ENCODE measurements around the gene MMP24. TPM values are rescaled to one million over a fixed set of nuclear protein-coding genes. Genes with fewer than 3 reads are reported as not detected.

The MMP24 gene
- total RNA-seq, 2 experiments from 2014 or later, result not detected

- no peak overlapping the region for H3K27ac ChIP-seq (ENCODE audit: low read depth in 1 of 2, low read length in 2 of 2)
- H3K36me3 ChIP-seq (ENCODE audit: insufficient read depth, low read length), result peaks cover 47% of the 10 kb centered on the region
- no peak overlapping the region for H3K4me3 ChIP-seq (ENCODE audit: low read length)
- POLR2A ChIA-PET, result interaction anchor here (0.8 kb wide), 1 partner anchor 1733 kb away, joined by 4 read pairs; no protein-coding TSS in a partner anchor
- ATAC-seq (ENCODE audit: poor library complexity) (no peak), DNase-seq (no peak)
- Mint-ChIP-seq H3K27me3 (no peaks in the 10 kb centered on the region), H3K9me3 (no peaks in the 10 kb centered on the region), H3K27ac (no peak overlapping the region), H3K36me3 (ENCODE audit: low read depth) (peaks cover 52% of the 10 kb centered on the region), H3K4me1 (ENCODE audit: low read depth) (peaks cover 14% of the 10 kb centered on the region), H3K4me3 (no peak overlapping the region)
- no peaks in the 10 kb centered on the region for H3K27me3 ChIP-seq (ENCODE audit: control insufficient read depth in 1 of 2, insufficient read depth in 2 of 2, low read length in 2 of 2)
- intact Hi-C loops (cut with DNase I, micrococcal nuclease), result no loop called here
- peaks cover 6% of the 10 kb centered on the region for H3K4me1 ChIP-seq (ENCODE audit: insufficient read depth, low read length)
- no peaks in the 10 kb centered on the region for H3K9me3 ChIP-seq (ENCODE audit: control insufficient read depth in 1 of 2, insufficient read depth in 1 of 2, low read length in 2 of 2)
- CTCF ChIA-PET, result interaction anchor here (1.4 kb wide), 1 partner anchor 25 kb away, joined by 5 read pairs; no protein-coding TSS in a partner anchor
- no peak for TF ChIP-seq CTCF (IDR thresholded peaks at IDR 0.05)
Measured at GRCh38 chr20:35264755-35265154, 38.3 kb downstream of the MMP24 start.

GRCh38 chr20:35267092-35267491 is 40.6 kb downstream of the MMP24 start:
- intact Hi-C loops (cut with DNase I, micrococcal nuclease), result no loop called here

GRCh38 chr20:35269055-35269781 is 42.7 kb downstream of the MMP24 start:
- H3K4me1 ChIP-seq (ENCODE audit: insufficient read depth, low read length), result peaks cover 6% of the 10 kb centered on the region
- POLR2A ChIA-PET, result interaction anchor here (0.7 to 0.9 kb wide), 2 partner anchors 8 to 9 kb away, joined by 3 read pairs; partner anchors contain the start of gene MMP24OS
- Mint-ChIP-seq H3K27me3 (no peaks in the 10 kb centered on the region), H3K36me3 (ENCODE audit: low read depth) (peaks cover 53% of the 10 kb centered on the region), H3K4me3 (no peak overlapping the region), H3K9me3 (no peaks in the 10 kb centered on the region), H3K27ac (no peak overlapping the region), H3K4me1 (ENCODE audit: low read depth) (peaks cover 14% of the 10 kb centered on the region)
- H3K36me3 ChIP-seq (ENCODE audit: insufficient read depth, low read length), result peaks cover 70% of the 10 kb centered on the region
- peak in 9 of 14 experiments; percentile 8 to 67 (median 33) for DNase-seq
- TF ChIP-seq CTCF (IDR thresholded peaks at IDR 0.05), result peak; percentile 62
- no peaks in the 10 kb centered on the region for H3K27me3 ChIP-seq (ENCODE audit: control insufficient read depth in 1 of 2, insufficient read depth in 2 of 2, low read length in 2 of 2)
- no peak overlapping the region for H3K4me3 ChIP-seq (ENCODE audit: low read length)
- intact Hi-C loops (cut with DNase I, micrococcal nuclease), result loop anchor here in 1 of 2 experiments (1.0 kb wide), 1 partner anchor 124 kb away; no protein-coding TSS in a partner anchor
- ATAC-seq (ENCODE audit: poor library complexity), result peak; percentile 68
- H3K27ac ChIP-seq (ENCODE audit: low read depth in 1 of 2, low read length in 2 of 2), result no peak overlapping the region
- CTCF ChIA-PET, result interaction anchor here (1.1 kb wide), 1 partner anchor 124 kb away, joined by 3 read pairs; no protein-coding TSS in a partner anchor
- H3K9me3 ChIP-seq (ENCODE audit: control insufficient read depth in 1 of 2, insufficient read depth in 1 of 2, low read length in 2 of 2), result no peaks in the 10 kb centered on the region

More at GRCh38 chr20:35267092-35267491, 40.6 kb downstream of the MMP24 start:
- no peak for TF ChIP-seq CTCF (IDR thresholded peaks at IDR 0.05)
- H3K27ac ChIP-seq (ENCODE audit: low read depth in 1 of 2, low read length in 2 of 2), result no peak overlapping the region
- ChIA-PET POLR2A (no interaction called here), CTCF (no interaction called here)
- H3K4me3 ChIP-seq (ENCODE audit: low read length), result no peak overlapping the region
- peaks cover 6% of the 10 kb centered on the region for H3K4me1 ChIP-seq (ENCODE audit: insufficient read depth, low read length)
- H3K36me3 Mint-ChIP-seq (ENCODE audit: low read depth), result peaks cover 66% of the 10 kb centered on the region
- H3K9me3 Mint-ChIP-seq, result no peaks in the 10 kb centered on the region
- H3K4me1 Mint-ChIP-seq (ENCODE audit: low read depth), result peaks cover 14% of the 10 kb centered on the region
- H3K36me3 ChIP-seq (ENCODE audit: insufficient read depth, low read length), result peaks cover 61% of the 10 kb centered on the region
- H3K27me3 Mint-ChIP-seq, result no peaks in the 10 kb centered on the region
- DNase-seq, result no peak
- H3K27me3 ChIP-seq (ENCODE audit: control insufficient read depth in 1 of 2, insufficient read depth in 2 of 2, low read length in 2 of 2), result no peaks in the 10 kb centered on the region
- no peak overlapping the region for H3K27ac Mint-ChIP-seq
- no peak overlapping the region for H3K4me3 Mint-ChIP-seq
- no peaks in the 10 kb centered on the region for H3K9me3 ChIP-seq (ENCODE audit: control insufficient read depth in 1 of 2, insufficient read depth in 1 of 2, low read length in 2 of 2)
- ATAC-seq (ENCODE audit: poor library complexity), result no peak

Data from CD4-positive, alpha-beta T cell (primary cell).